Mesendoderm (in vitro differentiated cells): Measurements from ENCODE around the gene RNF212B.
"Not testable (repeated sequence)": the region's sequence is repeated elsewhere in the genome, so short reads cannot be mapped to it uniquely, and the experiment has no call there.

Experiments used
- DNase-seq: peaks from one replicate; pipeline ENCODE4 v3.0.0; 2013
- H2AK5ac ChIP-seq: 2 replicates; pipeline ENCODE4 v1.6.1; 2013; ENCODE audit warnings: low read length, inconsistent platforms
- H2BK120ac ChIP-seq: 2 replicates; pipeline ENCODE4 v1.6.1; 2013; ENCODE audit warnings: low read depth, mild to moderate bottlenecking, low read length, moderate library complexity, mixed read lengths
- H2BK15ac ChIP-seq: replicated peaks from 2 replicates; pipeline ENCODE4 v1.6.1; 2013; ENCODE audit warnings: low read depth, mild to moderate bottlenecking, moderate library complexity
- H2BK5ac ChIP-seq: 2 replicates; pipeline ENCODE4 v1.6.1; 2013; ENCODE audit warnings: low read length, inconsistent platforms
- H3K18ac ChIP-seq: 2 replicates; pipeline ENCODE4 v1.6.1; 2013; ENCODE audit warnings: mild to moderate bottlenecking, low read length, mixed read lengths
- H3K23ac ChIP-seq: one replicate; pipeline ENCODE4 v1.6.1; 2013; ENCODE audit warnings: low read length
- H3K27ac ChIP-seq: 2 replicates; pipeline ENCODE4 v1.5.1; 2013; ENCODE audit warnings: low read depth, mild to moderate bottlenecking, inconsistent platforms, low read length, moderate library complexity
- H3K27me3 ChIP-seq: 2 replicates; pipeline ENCODE4 v1.6.1; 2013; ENCODE audit warnings: low read length, control low read depth, mild to moderate bottlenecking, inconsistent platforms; ENCODE audit not compliant: insufficient read depth, poor library complexity
- H3K36me3 ChIP-seq: 2 replicates; pipeline ENCODE4 v1.6.1; 2013; ENCODE audit warnings: low read length, inconsistent platforms; ENCODE audit not compliant: control insufficient read depth, insufficient read depth
- H3K4ac ChIP-seq: one replicate; pipeline ENCODE4 v1.6.1; 2013; ENCODE audit warnings: low read depth, mild to moderate bottlenecking, low read length, moderate library complexity
- H3K4me1 ChIP-seq: 2 replicates; pipeline ENCODE4 v1.6.1; 2013; ENCODE audit warnings: low read depth, low read length, inconsistent platforms; ENCODE audit not compliant: control insufficient read depth
- H3K4me2 ChIP-seq: 2 replicates; pipeline ENCODE4 v1.6.1; 2013; ENCODE audit warnings: low read length
- H3K4me3 ChIP-seq: 2 replicates; pipeline ENCODE4 v1.5.1; 2013; ENCODE audit warnings: mild to moderate bottlenecking, low read length
- H3K56ac ChIP-seq: one replicate; pipeline ENCODE4 v1.6.1; 2013; ENCODE audit warnings: low read length
- H3K79me1 ChIP-seq: 2 replicates; pipeline ENCODE4 v1.6.1; 2013; ENCODE audit warnings: low read length, inconsistent platforms
- H3K79me2 ChIP-seq: 2 replicates; pipeline ENCODE4 v1.6.1; 2013; ENCODE audit warnings: mild to moderate bottlenecking, low read length; ENCODE audit not compliant: control insufficient read depth, insufficient read depth
- H3K9ac ChIP-seq: 2 replicates; pipeline ENCODE4 v1.6.1; 2013; ENCODE audit warnings: low read length, inconsistent platforms
- H4K5ac ChIP-seq: one replicate; pipeline ENCODE4 v1.6.1; 2013; ENCODE audit warnings: low read length
- H4K8ac ChIP-seq: one replicate; pipeline ENCODE4 v1.6.1; 2013; ENCODE audit warnings: low read depth, mild to moderate bottlenecking, control low read depth, low read length, moderate library complexity
- WGBS: extraction: QIAGEN DNeasy Blood & Tissue Kit; methylation state at CpG from one replicate; pipeline ENCODE4 v1.1.7; 2013; ENCODE audit warnings: low lambda C conversion rate, missing lambda C conversion rate; ENCODE audit not compliant: insufficient coverage; ENCODE audit errors: extremely low coverage; 5-methylcytosine and 5-hydroxymethylcytosine counted together

The RNF212B gene

GRCh38 chr14:23259426-23259825 lies 21.7 kb downstream of the RNF212B start:
- no peak overlapping the region for H3K18ac ChIP-seq
- no peak overlapping the region for H3K27ac ChIP-seq
- H3K23ac ChIP-seq = no peak overlapping the region
- no peaks in the 10 kb centered on the region for H3K79me1 ChIP-seq
- peaks cover 2% of the 10 kb centered on the region for H3K4me1 ChIP-seq
- no peak overlapping the region for H2BK120ac ChIP-seq
- H3K4me2 ChIP-seq = no peak overlapping the region
- H2AK5ac ChIP-seq = no peak overlapping the region
- H3K56ac ChIP-seq = no peak overlapping the region
- no peaks in the 10 kb centered on the region for H3K79me2 ChIP-seq
- H3K9ac ChIP-seq = no peak overlapping the region
- no peak overlapping the region for H4K5ac ChIP-seq
- peak overlapping the region; percentile 100 for H2BK15ac ChIP-seq
- H3K4ac ChIP-seq = no peak overlapping the region
- DNase-seq = no peak
- H3K4me3 ChIP-seq = no peak overlapping the region
- no peak overlapping the region for H2BK5ac ChIP-seq
- no peaks in the 10 kb centered on the region for H3K27me3 ChIP-seq
- no peak overlapping the region for H4K8ac ChIP-seq
- H3K36me3 ChIP-seq = no peaks in the 10 kb centered on the region

GRCh38 chr14:23260849-23261248 lies 23.1 kb downstream of the RNF212B start:
- not testable (repeated sequence) for H3K9ac ChIP-seq, H2BK15ac ChIP-seq, DNase-seq, H3K23ac ChIP-seq, H3K4me2 ChIP-seq, H3K18ac ChIP-seq, H3K36me3 ChIP-seq, H3K27ac ChIP-seq, H2AK5ac ChIP-seq, H2BK5ac ChIP-seq, H3K4me3 ChIP-seq, H3K56ac ChIP-seq, H3K27me3 ChIP-seq, H3K4ac ChIP-seq, H2BK120ac ChIP-seq, H3K79me2 ChIP-seq, H4K5ac ChIP-seq, H3K4me1 ChIP-seq, H4K8ac ChIP-seq, H3K79me1 ChIP-seq
- no CpG with 5 or more reads among the region's 8 CpGs for WGBS

GRCh38 chr14:23269193-23269592 lies 31.5 kb downstream of the RNF212B start:
- no peaks in the 10 kb centered on the region for H3K79me2 ChIP-seq
- no peaks in the 10 kb centered on the region for H3K36me3 ChIP-seq
- H3K4me3 ChIP-seq = no peak overlapping the region
- H3K27me3 ChIP-seq = no peaks in the 10 kb centered on the region
- no peak overlapping the region for H3K56ac ChIP-seq
- WGBS = no CpG with 5 or more reads among the region's 7 CpGs
- H2BK15ac ChIP-seq = no peak overlapping the region
- H3K18ac ChIP-seq = no peak overlapping the region
- no peak overlapping the region for H3K4me2 ChIP-seq
- no peak overlapping the region for H2BK120ac ChIP-seq
- H2BK5ac ChIP-seq = no peak overlapping the region
- H3K79me1 ChIP-seq = no peaks in the 10 kb centered on the region
- no peak overlapping the region for H2AK5ac ChIP-seq
- DNase-seq = no peak
- H3K4me1 ChIP-seq = no peaks in the 10 kb centered on the region
- no peak overlapping the region for H4K5ac ChIP-seq
- H3K4ac ChIP-seq = no peak overlapping the region
- no peak overlapping the region for H4K8ac ChIP-seq
- no peak overlapping the region for H3K23ac ChIP-seq
- no peak overlapping the region for H3K27ac ChIP-seq
- no peak overlapping the region for H3K9ac ChIP-seq

GRCh38 chr14:23275412-23275811 lies 37.7 kb downstream of the RNF212B start:
- no peak overlapping the region for H3K9ac ChIP-seq
- no peak overlapping the region for H4K5ac ChIP-seq
- H3K4me1 ChIP-seq = peaks cover 5% of the 10 kb centered on the region
- no peak overlapping the region for H3K4ac ChIP-seq
- H3K27me3 ChIP-seq = no peaks in the 10 kb centered on the region
- WGBS = no CpG with 5 or more reads among the region's 2 CpGs
- H3K56ac ChIP-seq = no peak overlapping the region
- no peak overlapping the region for H2BK120ac ChIP-seq
- no peak overlapping the region for H2BK5ac ChIP-seq
- no peak overlapping the region for H3K18ac ChIP-seq
- no peak overlapping the region for H2BK15ac ChIP-seq
- no peaks in the 10 kb centered on the region for H3K36me3 ChIP-seq
- no peak overlapping the region for H3K4me3 ChIP-seq
- no peak overlapping the region for H3K4me2 ChIP-seq
- no peak overlapping the region for H2AK5ac ChIP-seq
- no peak for DNase-seq
- no peak overlapping the region for H3K23ac ChIP-seq
- no peak overlapping the region for H3K27ac ChIP-seq
- no peaks in the 10 kb centered on the region for H3K79me1 ChIP-seq
- H4K8ac ChIP-seq = no peak overlapping the region
- no peaks in the 10 kb centered on the region for H3K79me2 ChIP-seq

GRCh38 chr14:23277189-23277588 lies 39.5 kb downstream of the RNF212B start:
- WGBS = no CpG with 5 or more reads among the region's 3 CpGs
- Histone ChIP-seq H3K4ac (no peak overlapping the region), H3K4me1 (peaks cover 6% of the 10 kb centered on the region), H3K27me3 (no peaks in the 10 kb centered on the region), H4K5ac (no peak overlapping the region), H3K4me2 (no peak overlapping the region), H3K27ac (no peak overlapping the region), H3K56ac (no peak overlapping the region), H2BK5ac (no peak overlapping the region), H3K18ac (no peak overlapping the region), H3K4me3 (no peak overlapping the region), H2BK15ac (no peak overlapping the region), H3K79me1 (no peaks in the 10 kb centered on the region), H3K79me2 (no peaks in the 10 kb centered on the region), H2AK5ac (no peak overlapping the region), H2BK120ac (no peak overlapping the region), H4K8ac (no peak overlapping the region), H3K9ac (no peak overlapping the region), H3K23ac (no peak overlapping the region), H3K36me3 (no peaks in the 10 kb centered on the region)
- DNase-seq = no peak

GRCh38 chr14:23277928-23278327 lies 40.2 kb downstream of the RNF212B start:
- not testable (repeated sequence) for H2BK15ac ChIP-seq, H3K23ac ChIP-seq, H3K4me2 ChIP-seq, H4K5ac ChIP-seq, H3K27me3 ChIP-seq, H3K4me3 ChIP-seq, H2AK5ac ChIP-seq, H3K4ac ChIP-seq, H3K79me2 ChIP-seq, H3K36me3 ChIP-seq, H2BK5ac ChIP-seq, H3K27ac ChIP-seq, H4K8ac ChIP-seq, H3K79me1 ChIP-seq, H3K56ac ChIP-seq, H2BK120ac ChIP-seq, DNase-seq, H3K9ac ChIP-seq, H3K4me1 ChIP-seq, H3K18ac ChIP-seq
- WGBS = no CpG with 5 or more reads among the region's 6 CpGs
